K562 (cell line): ENCODE data around the gene PDE11A. TPM values are rescaled to one million over a fixed set of nuclear protein-coding genes. Genes with fewer than 3 reads are reported as not detected.
A peak's percentile ranks its signal among the peaks of the same experiment; 100 is the strongest.

Experiments
- ARID1B ChIP-seq: fragments of 450-650 bp; IDR thresholded peaks from 2 replicates; pipeline ENCODE4 v1.6.1; 2016; ENCODE audit warnings: antibody characterized with exemption, mild to moderate bottlenecking, inconsistent platforms
- BCOR ChIP-seq: fragments of 450-650 bp; IDR thresholded peaks from 2 replicates; pipeline ENCODE4 v1.6.1; 2016
- BRD4 ChIP-seq: fragments of 200-600 bp; sonication (generic); IDR thresholded peaks from 2 replicates; pipeline ENCODE4 v1.6.1; 2017; ENCODE audit warnings: inconsistent platforms
- CBFA2T2 ChIP-seq: fragments of 450-650 bp; conservative IDR thresholded peaks from 2 replicates; pipeline ENCODE4 v1.6.1; 2017; ENCODE audit warnings: mild to moderate bottlenecking
- CBFA2T3 ChIP-seq: fragments of 450-650 bp; IDR thresholded peaks from 2 replicates; pipeline ENCODE4 v1.6.1; 2017
- CBX1 ChIP-seq: sonication (generic); IDR thresholded peaks from 2 replicates; pipeline ENCODE4 v1.6.1; 2016; ENCODE audit warnings: antibody characterized with exemption, low read depth, mild to moderate bottlenecking
- CHAMP1 ChIP-seq: fragments of 450-650 bp; IDR thresholded peaks from 2 replicates; pipeline ENCODE4 v1.6.1; 2016; ENCODE audit warnings: mild to moderate bottlenecking
- CREM ChIP-seq: IDR thresholded peaks from 2 replicates; pipeline ENCODE4 v1.6.1; 2014; ENCODE audit warnings: antibody characterized with exemption, low read depth
- CTBP1 ChIP-seq: fragments of 450-650 bp; IDR thresholded peaks from 2 replicates; pipeline ENCODE4 v1.6.1; 2016; ENCODE audit warnings: borderline replicate concordance
- E2F3 ChIP-seq: fragments of 250-450 bp; sonication (Bioruptor Pico); IDR thresholded peaks from 2 replicates; pipeline ENCODE4 v1.4.0; 2020; ENCODE audit warnings: mild to moderate bottlenecking
- EP300 ChIP-seq: IDR thresholded peaks from 2 replicates; pipeline ENCODE4 v1.6.1; 2012; ENCODE audit warnings: low read length, improper control_type of control experiment
- ERF ChIP-seq: fragments of 450-650 bp; formaldehyde crosslinking; IDR thresholded peaks from 2 replicates; pipeline ENCODE4 v1.4.0; 2020; ENCODE audit warnings: mild to moderate bottlenecking, mixed read lengths
- ESRRA ChIP-seq: fragments of 450-650 bp; IDR thresholded peaks from 2 replicates; pipeline ENCODE4 v1.6.1; 2014; ENCODE audit warnings: low read depth, mild to moderate bottlenecking, moderate library complexity, borderline replicate concordance
- GABPA ChIP-seq: fragments of 200-800 bp; sonication (Bioruptor generic); conservative IDR thresholded peaks from 2 replicates; pipeline ENCODE4 v1.6.1; 2016; ENCODE audit warnings: low read depth, missing genetic modification characterization, missing compliant biosample characterization
- HBP1 ChIP-seq: fragments of 450-650 bp; formaldehyde crosslinking; IDR thresholded peaks from 2 replicates; pipeline ENCODE4 v1.4.0; 2022; ENCODE audit warnings: missing genetic modification characterization
- KHSRP ChIP-seq: fragments of 450-650 bp; IDR thresholded peaks from 2 replicates; pipeline ENCODE4 v1.6.1; 2017
- KLF13 ChIP-seq: fragments of 450-650 bp; IDR thresholded peaks from 2 replicates; pipeline ENCODE4 v1.6.1; 2016; ENCODE audit warnings: missing genetic modification characterization, low read depth, mild to moderate bottlenecking, missing compliant biosample characterization, moderate library complexity, borderline replicate concordance
- NR2F6 ChIP-seq: fragments of 450-650 bp; formaldehyde crosslinking; IDR thresholded peaks from 2 replicates; pipeline ENCODE4 v1.4.0; 2020; ENCODE audit warnings: mild to moderate bottlenecking
- PRPF4 ChIP-seq: fragments of 200-400 bp; formaldehyde crosslinking; IDR thresholded peaks from one replicate; pipeline ENCODE4 v1.6.1; 2017; ENCODE audit warnings: low read length, low read depth, mild to moderate bottlenecking; ENCODE audit not compliant: insufficient read depth, poor library complexity, severe bottlenecking
- RNF2 ChIP-seq: sonication (generic); IDR thresholded peaks from 2 replicates; pipeline ENCODE4 v1.6.1; 2016
- SMAD3 ChIP-seq: fragments of 450-650 bp; formaldehyde crosslinking; conservative IDR thresholded peaks from 2 replicates; pipeline ENCODE4 v1.4.0; 2020; ENCODE audit warnings: mild to moderate bottlenecking
- SREBF1 ChIP-seq: fragments of 150-350 bp; IDR thresholded peaks from 2 replicates; pipeline ENCODE4 v1.6.1; 2014; ENCODE audit warnings: antibody characterized with exemption, low read depth, low read length, borderline replicate concordance
- TCF3 ChIP-seq: sonication (generic); formaldehyde crosslinking; IDR thresholded peaks from 2 replicates; pipeline ENCODE4 v1.4.0; 2020; ENCODE audit warnings: mild to moderate bottlenecking, missing genetic modification reagents
- TCFL5 ChIP-seq: fragments of 250-450 bp; sonication (Bioruptor Pico); conservative IDR thresholded peaks from 2 replicates; pipeline ENCODE4 v1.6.1; 2021; ENCODE audit warnings: mild to moderate bottlenecking, moderate library complexity, matching md5 sums
- TEAD4 ChIP-seq, 2 experiments: sonication (generic) in 1 of 2; formaldehyde crosslinking in 1 of 2; IDR thresholded peaks; 2 replicates each; pipeline versions ENCODE4 v1.6.1 to v1.8.0; 2012 to 2022; ENCODE audit warnings: borderline replicate concordance in 1 of 2, inconsistent platforms in 1 of 2, low read length in 1 of 2, mild to moderate bottlenecking in 1 of 2, missing genetic modification reagents in 1 of 2
- ZNF398 ChIP-seq: fragments of 250-450 bp; sonication (Bioruptor Pico); IDR thresholded peaks from 2 replicates; pipeline ENCODE4 v1.8.0; 2021; ENCODE audit warnings: moderate library complexity, mild to moderate bottlenecking, inconsistent platforms
- ZNF76 ChIP-seq: fragments of 250-450 bp; sonication (Bioruptor Pico); IDR thresholded peaks from 2 replicates; pipeline ENCODE4 v1.4.0; 2020; ENCODE audit warnings: mild to moderate bottlenecking, moderate library complexity, borderline replicate concordance
- polyA plus RNA-seq, 8 experiments: library from polyadenylated mRNA; depleted of rRNA in 4 of 8; stranded (reverse) in 5 of 8; unstranded in 3 of 8; fragments of >200 nt; fragmentation: Nextera tagmentation in 2 of 8; fragmentation: Illumina TruSeq in 1 of 8; extraction: Ambion mirVana in 2 of 8; extraction: Trizol in 1 of 8; gene quantifications; 2 replicates each; pipeline versions ENCODE4 v1.2.1 to v1.2.3, GENCODE V29; 2011 to 2014; ENCODE audit warnings: inconsistent platforms in 1 of 8, missing spikeins in 1 of 8
- total RNA-seq, 7 experiments: library from RNA; depleted of rRNA in 6 of 7; stranded (reverse); fragments of >200 nt in 6 of 7; fragmentation: Illumina TruSeq in 2 of 7; extraction: Trizol in 2 of 7; gene quantifications; 2 replicates each; pipeline versions ENCODE4 v1.2.1 to v1.2.3, GENCODE V29; 2011 to 2021; ENCODE audit warnings: low replicate concordance in 1 of 7

Gene PDE11A
- total and polyA plus RNA-seq, 9 of the 15 experiments (the other 6 are each of a cell fraction or from before 2014, with no cell fraction given) = 3.2 to 22.1 (median 5.7) TPM

GRCh38 chr2:177754492-177754873 is 318.1 kb downstream of the PDE11A start (continued):
- TF ChIP-seq ARID1B = peak; percentile 23; the same call in 1 of the 2 replicates
- TF ChIP-seq ERF = 0 out of 2 replicates have a peak, but pooled peaks have one; percentile 59
- TF ChIP-seq TCF3 (CRISPR knock-in tag) = peak; percentile 61
- TF ChIP-seq HBP1 (CRISPR knock-in tag) = no peak
- TF ChIP-seq ZNF398 (CRISPR knock-in tag) = no peak
- peak; percentile 67 for TF ChIP-seq ESRRA
- no peak for TF ChIP-seq NR2F6 (CRISPR knock-in tag)
- TF ChIP-seq TCFL5 (CRISPR knock-in tag) = no peak
- no peak for TF ChIP-seq SREBF1
- no peak for TF ChIP-seq E2F3 (CRISPR knock-in tag)
- TF ChIP-seq GABPA (tag) = peak; percentile 38; the same call in 1 of the 2 replicates
- peak; percentile 42; the same call in 1 of the 2 replicates for TF ChIP-seq EP300
- peak; percentile 69 for TF ChIP-seq TEAD4 (IDR thresholded peaks at IDR 0.05; ENCODE audit: low read length)
- no peak for TF ChIP-seq TEAD4 (CRISPR knock-in tag; IDR thresholded peaks at IDR 0.05; ENCODE audit: borderline replicate concordance)
- TF ChIP-seq BCOR = no peak
- no peak for TF ChIP-seq KLF13
- TF ChIP-seq CREM = peak; percentile 14; the same call in 1 of the 2 replicates
- TF ChIP-seq CBFA2T2 = peak; percentile 61
- TF ChIP-seq ZNF76 (CRISPR knock-in tag) = no peak
- peak; percentile 38; the same call in 1 of the 2 replicates for TF ChIP-seq RNF2
- TF ChIP-seq CTBP1 = peak; percentile 7; the same call in 1 of the 2 replicates
- TF ChIP-seq CHAMP1 = no peak
- peak; percentile 78 for TF ChIP-seq CBFA2T3
- peak; percentile 70; the same call in 1 of the 2 replicates for TF ChIP-seq BRD4
- peak; percentile 2; the same call in 1 of the 2 replicates for TF ChIP-seq SMAD3 (CRISPR knock-in tag)
- TF ChIP-seq CBX1 = no peak
- TF ChIP-seq PRPF4 = no peak
- TF ChIP-seq KHSRP = no peak
